ENCODE measurements around the gene CDV3.

Gene CDV3

GRCh38 chr3:133627789-133628188 is 54.3 kb downstream of the CDV3 start:
- no peak for TF ChIP-seq CTCF (IDR thresholded peaks at IDR 0.05; ENCODE audit: low read length, missing control alignments)
- H3K4me3 ChIP-seq (replicated peaks; ENCODE audit: low read depth, low read length): no peak overlapping the region
- no peak for DNase-seq (ENCODE audit: low read depth)

GRCh38 chr3:133629146-133629545 is 55.7 kb downstream of the CDV3 start:
- TF ChIP-seq CTCF (IDR thresholded peaks at IDR 0.05; ENCODE audit: low read length, missing control alignments): no peak
- H3K4me3 ChIP-seq (replicated peaks; ENCODE audit: low read depth, low read length): no peak overlapping the region
- DNase-seq (ENCODE audit: low read depth): no peak

- DNase-seq (ENCODE audit: low read depth): no peak
- no peak overlapping the region for H3K4me3 ChIP-seq (replicated peaks; ENCODE audit: low read depth, low read length)
- no peak for TF ChIP-seq CTCF (IDR thresholded peaks at IDR 0.05; ENCODE audit: low read length, missing control alignments)
Measured at GRCh38 chr3:133633439-133633838, 60.0 kb downstream of the CDV3 start.
